ENCODE measurements around the gene CCDC12.

Gene CCDC12

GRCh38 chr3:47014036-47014435 lies 37.5 kb upstream of the CCDC12 start:
- no peaks in the 10 kb centered on the region for H3K27me3 ChIP-seq (ENCODE audit: control insufficient read depth, insufficient read depth, low read length)
- peaks cover 42% of the 10 kb centered on the region for H3K36me3 ChIP-seq (ENCODE audit: control insufficient read depth, insufficient read depth, low read length)
- H3K27ac ChIP-seq (ENCODE audit: low read depth, low read length), result no peak overlapping the region
- no peak overlapping the region for H3K9ac ChIP-seq (ENCODE audit: low read length)
- H3K4me3 ChIP-seq (ENCODE audit: low read depth, low read length), result no peak overlapping the region
- H3K4me1 ChIP-seq (ENCODE audit: control insufficient read depth, insufficient read depth, low read length), result peaks cover 22% of the 10 kb centered on the region
- no peaks in the 10 kb centered on the region for H3K9me3 ChIP-seq (ENCODE audit: control insufficient read depth, insufficient read depth, low read depth, low read length)

- peaks cover 36% of the 10 kb centered on the region for H3K36me3 ChIP-seq (ENCODE audit: control insufficient read depth, insufficient read depth, low read length)
- peaks cover 21% of the 10 kb centered on the region for H3K4me1 ChIP-seq (ENCODE audit: control insufficient read depth, insufficient read depth, low read length)
- no peaks in the 10 kb centered on the region for H3K9me3 ChIP-seq (ENCODE audit: control insufficient read depth, insufficient read depth, low read depth, low read length)
Measured at GRCh38 chr3:47013231-47013630, 36.7 kb upstream of the CCDC12 start.

GRCh38 chr3:47012342-47013230 lies 36.0 kb upstream of the CCDC12 start:
- Histone ChIP-seq H3K9ac (ENCODE audit: low read length) (no peak overlapping the region), H3K4me3 (ENCODE audit: low read depth, low read length) (no peak overlapping the region), H3K36me3 (ENCODE audit: control insufficient read depth, insufficient read depth, low read length) (peaks cover 30% of the 10 kb centered on the region), H3K27me3 (ENCODE audit: control insufficient read depth, insufficient read depth, low read length) (no peaks in the 10 kb centered on the region), H3K4me1 (ENCODE audit: control insufficient read depth, insufficient read depth, low read length) (peaks cover 16% of the 10 kb centered on the region), H3K27ac (ENCODE audit: low read depth, low read length) (no peak overlapping the region), H3K9me3 (ENCODE audit: control insufficient read depth, insufficient read depth, low read depth, low read length) (no peaks in the 10 kb centered on the region)

More at GRCh38 chr3:47013231-47013630, 36.7 kb upstream of the CCDC12 start:
- Histone ChIP-seq H3K9ac (ENCODE audit: low read length) (no peak overlapping the region), H3K4me3 (ENCODE audit: low read depth, low read length) (no peak overlapping the region), H3K27me3 (ENCODE audit: control insufficient read depth, insufficient read depth, low read length) (no peaks in the 10 kb centered on the region), H3K27ac (ENCODE audit: low read depth, low read length) (no peak overlapping the region)

- no peak overlapping the region for H3K27ac ChIP-seq (ENCODE audit: low read depth, low read length)
- H3K4me1 ChIP-seq (ENCODE audit: control insufficient read depth, insufficient read depth, low read length), result peaks cover 14% of the 10 kb centered on the region
- no peaks in the 10 kb centered on the region for H3K9me3 ChIP-seq (ENCODE audit: control insufficient read depth, insufficient read depth, low read depth, low read length)
- H3K4me3 ChIP-seq (ENCODE audit: low read depth, low read length), result no peak overlapping the region
- no peak overlapping the region for H3K9ac ChIP-seq (ENCODE audit: low read length)
- no peaks in the 10 kb centered on the region for H3K27me3 ChIP-seq (ENCODE audit: control insufficient read depth, insufficient read depth, low read length)
- peaks cover 27% of the 10 kb centered on the region for H3K36me3 ChIP-seq (ENCODE audit: control insufficient read depth, insufficient read depth, low read length)
Measured at GRCh38 chr3:47011371-47011770, 34.8 kb upstream of the CCDC12 start.

GRCh38 chr3:47010910-47011309 lies 34.4 kb upstream of the CCDC12 start:
- no peak overlapping the region for H3K27ac ChIP-seq (ENCODE audit: low read depth, low read length)
- H3K9me3 ChIP-seq (ENCODE audit: control insufficient read depth, insufficient read depth, low read depth, low read length), result no peaks in the 10 kb centered on the region

GRCh38 chr3:47010111-47010712 lies 33.7 kb upstream of the CCDC12 start:
- H3K4me3 ChIP-seq (ENCODE audit: low read depth, low read length), result peak overlapping the region; percentile 71

More at GRCh38 chr3:47010910-47011309, 34.4 kb upstream of the CCDC12 start:
- no peaks in the 10 kb centered on the region for H3K27me3 ChIP-seq (ENCODE audit: control insufficient read depth, insufficient read depth, low read length)
- H3K4me1 ChIP-seq (ENCODE audit: control insufficient read depth, insufficient read depth, low read length), result peaks cover 11% of the 10 kb centered on the region
- H3K9ac ChIP-seq (ENCODE audit: low read length), result no peak overlapping the region
- H3K36me3 ChIP-seq (ENCODE audit: control insufficient read depth, insufficient read depth, low read length), result peaks cover 27% of the 10 kb centered on the region
- no peak overlapping the region for H3K4me3 ChIP-seq (ENCODE audit: low read depth, low read length)

DNA sequence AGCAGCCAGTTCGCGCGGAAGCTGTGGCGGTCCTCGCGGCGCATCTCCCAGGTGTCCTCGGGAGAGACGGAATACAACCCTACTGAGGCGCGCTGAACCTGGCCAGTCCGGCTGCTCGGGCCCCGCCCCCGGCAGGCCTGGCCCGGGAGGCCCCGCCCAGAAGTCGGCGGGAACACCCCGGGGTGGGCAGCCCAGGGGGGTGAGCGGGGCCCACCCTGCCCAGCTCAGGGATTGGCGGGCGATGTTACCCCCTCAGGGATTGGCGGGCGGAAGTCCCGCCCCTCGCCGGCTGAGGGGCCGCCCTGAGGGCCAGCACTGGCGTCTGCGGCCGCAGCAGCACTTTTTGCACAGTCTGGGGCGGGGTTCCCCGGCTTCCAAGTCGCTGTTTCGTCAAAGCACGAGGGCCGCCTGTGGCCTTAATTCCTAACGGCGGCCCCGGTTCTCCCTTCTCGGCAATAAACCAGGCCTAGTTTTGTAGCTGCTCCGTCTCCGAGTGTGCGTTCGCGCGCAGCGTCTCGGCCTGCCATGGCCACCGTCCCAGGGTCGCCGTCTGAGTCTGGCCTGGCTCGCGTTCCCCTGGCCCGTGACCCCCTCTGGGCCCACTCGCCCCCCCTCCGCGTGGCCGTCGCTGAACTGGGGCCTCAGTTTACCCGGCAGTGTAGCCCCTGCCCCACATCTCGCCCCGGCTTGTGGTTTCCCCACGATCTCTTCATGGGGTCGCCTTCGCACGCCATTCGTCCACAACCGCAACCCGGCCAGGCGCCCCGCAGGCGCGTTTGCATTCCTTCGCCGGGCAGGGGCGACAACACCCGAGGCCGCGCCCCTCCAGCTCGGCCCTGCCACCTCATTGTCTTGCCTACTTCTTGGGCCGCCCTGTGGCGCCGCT lies 32.9 kb upstream of the CCDC12 start:
- Histone ChIP-seq H3K9ac (ENCODE audit: low read length) (peak overlapping the region; percentile 95), H3K27me3 (ENCODE audit: control insufficient read depth, insufficient read depth, low read length) (no peaks in the 10 kb centered on the region), H3K4me1 (ENCODE audit: control insufficient read depth, insufficient read depth, low read length) (peaks cover 11% of the 10 kb centered on the region), H3K36me3 (ENCODE audit: control insufficient read depth, insufficient read depth, low read length) (peaks cover 34% of the 10 kb centered on the region), H3K27ac (ENCODE audit: low read depth, low read length) (peak overlapping the region; percentile 87), H3K9me3 (ENCODE audit: control insufficient read depth, insufficient read depth, low read depth, low read length) (no peaks in the 10 kb centered on the region), H3K4me3 (ENCODE audit: low read depth, low read length) (peak overlapping the region; percentile 71)

More at GRCh38 chr3:47010111-47010712, 33.7 kb upstream of the CCDC12 start:
- Histone ChIP-seq H3K9ac (ENCODE audit: low read length) (peak overlapping the region; percentile 95), H3K36me3 (ENCODE audit: control insufficient read depth, insufficient read depth, low read length) (peaks cover 28% of the 10 kb centered on the region), H3K9me3 (ENCODE audit: control insufficient read depth, insufficient read depth, low read depth, low read length) (no peaks in the 10 kb centered on the region), H3K27me3 (ENCODE audit: control insufficient read depth, insufficient read depth, low read length) (no peaks in the 10 kb centered on the region), H3K4me1 (ENCODE audit: control insufficient read depth, insufficient read depth, low read length) (peaks cover 11% of the 10 kb centered on the region), H3K27ac (ENCODE audit: low read depth, low read length) (peak overlapping the region; percentile 87)

- peaks cover 11% of the 10 kb centered on the region for H3K4me1 ChIP-seq (ENCODE audit: control insufficient read depth, insufficient read depth, low read length)
- H3K4me3 ChIP-seq (ENCODE audit: low read depth, low read length), result peak overlapping the region; percentile 71
- no peaks in the 10 kb centered on the region for H3K9me3 ChIP-seq (ENCODE audit: control insufficient read depth, insufficient read depth, low read depth, low read length)
- H3K36me3 ChIP-seq (ENCODE audit: control insufficient read depth, insufficient read depth, low read length), result peaks cover 36% of the 10 kb centered on the region
- no peak overlapping the region for H3K9ac ChIP-seq (ENCODE audit: low read length)
- no peaks in the 10 kb centered on the region for H3K27me3 ChIP-seq (ENCODE audit: control insufficient read depth, insufficient read depth, low read length)
- H3K27ac ChIP-seq (ENCODE audit: low read depth, low read length), result no peak overlapping the region
Measured at GRCh38 chr3:47008851-47009224, 32.3 kb upstream of the CCDC12 start.

- Histone ChIP-seq H3K36me3 (ENCODE audit: control insufficient read depth, insufficient read depth, low read length) (peaks cover 38% of the 10 kb centered on the region), H3K4me1 (ENCODE audit: control insufficient read depth, insufficient read depth, low read length) (peaks cover 11% of the 10 kb centered on the region), H3K9ac (ENCODE audit: low read length) (no peak overlapping the region), H3K9me3 (ENCODE audit: control insufficient read depth, insufficient read depth, low read depth, low read length) (no peaks in the 10 kb centered on the region), H3K27me3 (ENCODE audit: control insufficient read depth, insufficient read depth, low read length) (no peaks in the 10 kb centered on the region), H3K4me3 (ENCODE audit: low read depth, low read length) (peak overlapping the region; percentile 71; the same call in 1 of the 2 replicates), H3K27ac (ENCODE audit: low read depth, low read length) (no peak overlapping the region)
Measured at GRCh38 chr3:47008234-47008796, 31.8 kb upstream of the CCDC12 start.

DNA sequence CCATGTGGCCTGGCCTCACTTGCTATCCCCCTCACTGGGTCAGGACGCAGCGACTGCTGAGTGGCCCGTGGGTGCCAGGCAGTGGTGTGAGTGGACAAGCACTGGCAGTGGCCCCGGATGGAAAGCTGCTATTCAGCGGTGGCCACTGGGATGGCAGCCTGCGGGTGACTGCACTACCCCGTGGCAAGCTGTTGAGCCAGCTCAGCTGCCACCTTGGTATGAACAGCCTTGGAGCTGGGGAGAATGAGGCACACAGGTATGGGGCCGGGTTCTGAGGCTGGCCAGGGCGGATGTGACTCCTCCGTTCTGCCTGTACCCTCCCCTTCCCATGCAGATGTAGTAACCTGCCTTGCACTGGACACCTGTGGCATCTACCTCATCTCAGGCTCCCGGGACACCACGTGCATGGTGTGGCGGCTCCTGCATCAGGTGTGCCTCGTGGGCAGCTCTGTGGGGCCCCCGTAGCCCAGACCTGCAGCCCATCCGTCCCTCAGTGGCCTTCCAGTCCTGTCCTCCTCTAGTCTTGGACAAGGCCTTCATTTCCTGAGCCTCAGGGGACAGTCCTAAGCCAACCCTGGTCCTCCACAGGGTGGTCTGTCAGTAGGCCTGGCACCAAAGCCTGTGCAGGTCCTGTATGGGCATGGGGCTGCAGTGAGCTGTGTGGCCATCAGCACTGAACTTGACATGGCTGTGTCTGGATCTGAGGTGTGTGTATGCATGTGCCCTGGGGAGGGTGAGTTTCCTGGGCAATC lies 31.1 kb upstream of the CCDC12 start:
- no peaks in the 10 kb centered on the region for H3K27me3 ChIP-seq (ENCODE audit: control insufficient read depth, insufficient read depth, low read length)
- peaks cover 11% of the 10 kb centered on the region for H3K4me1 ChIP-seq (ENCODE audit: control insufficient read depth, insufficient read depth, low read length)
- no peak overlapping the region for H3K27ac ChIP-seq (ENCODE audit: low read depth, low read length)
- no peaks in the 10 kb centered on the region for H3K9me3 ChIP-seq (ENCODE audit: control insufficient read depth, insufficient read depth, low read depth, low read length)
- H3K36me3 ChIP-seq (ENCODE audit: control insufficient read depth, insufficient read depth, low read length), result peaks cover 44% of the 10 kb centered on the region
- H3K9ac ChIP-seq (ENCODE audit: low read length), result no peak overlapping the region
- H3K4me3 ChIP-seq (ENCODE audit: low read depth, low read length), result no peak overlapping the region
